ENCODE measurements around the gene PTBP3. TPM values are rescaled to one million over a fixed set of nuclear protein-coding genes. Genes with fewer than 3 reads are reported as not detected.

PTBP3 gene
- total and polyA plus RNA-seq, 2 of the 4 experiments (the other 2 are of a cell fraction), result 8.6 to 15.6 TPM

DNA sequence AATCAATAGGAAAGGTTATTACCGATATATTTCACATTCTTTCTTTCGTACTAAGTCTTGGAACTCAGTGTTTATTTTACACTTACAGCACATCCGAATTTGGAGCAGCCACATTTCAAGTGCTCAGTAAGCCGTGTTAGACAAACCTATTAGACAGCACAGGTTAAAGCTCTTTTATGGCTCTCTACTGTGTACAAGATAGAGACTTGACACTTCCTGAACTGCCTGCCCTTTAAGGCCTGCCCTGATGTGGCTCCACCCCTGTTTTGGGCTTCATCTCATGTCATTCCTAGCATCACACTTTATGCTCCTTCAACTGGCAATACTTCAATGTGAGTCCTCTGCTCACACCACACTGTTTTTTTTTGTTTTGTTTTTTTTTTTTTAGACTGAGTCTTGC lies 134.8 kb downstream of the PTBP3 start:
- no peak overlapping the region for H3K27ac ChIP-seq (ENCODE audit: insufficient read depth, low read length)
- H2AFZ ChIP-seq (replicated peaks; ENCODE audit: low read length, poor library complexity), result no peak overlapping the region
- H4K8ac ChIP-seq (ENCODE audit: low read depth in 2 of 2, low read length in 2 of 2), result no peak overlapping the region
- no peak overlapping the region for H4K91ac ChIP-seq (ENCODE audit: insufficient read depth, low read depth, low read length)
- ChIA-PET CTCF (no interaction called here), POLR2A (ENCODE audit: unreplicated experiment) (no interaction called here)
- TF ChIP-seq MXI1 (IDR thresholded peaks at IDR 0.05; ENCODE audit: borderline replicate concordance, low read depth, low read length) (no peak), ELK1 (IDR thresholded peaks at IDR 0.05; ENCODE audit: borderline replicate concordance, low read depth, low read length) (no peak), BHLHE40 (IDR thresholded peaks at IDR 0.05; ENCODE audit: low read depth, low read length) (no peak), NFE2L2 (IDR thresholded peaks at IDR 0.05; ENCODE audit: low read depth, low read length) (no peak), FOS (IDR thresholded peaks at IDR 0.05; ENCODE audit: low read depth, low read length) (no peak), CTCF (conservative IDR thresholded peaks at IDR 0.05; ENCODE audit: low read depth, low read length) (no peak), CEBPB (IDR thresholded peaks at IDR 0.05; ENCODE audit: low read depth, low read length) (no peak), POLR2A (IDR thresholded peaks at IDR 0.05; ENCODE audit: low read depth, low read length) (no peak), RFX5 (IDR thresholded peaks at IDR 0.05; ENCODE audit: low read depth, low read length) (no peak), MAFK (IDR thresholded peaks at IDR 0.05; ENCODE audit: low read depth, low read length) (no peak), SMC3 (IDR thresholded peaks at IDR 0.05; ENCODE audit: low read depth, low read length) (no peak), RAD21 (IDR thresholded peaks at IDR 0.05; ENCODE audit: low read length) (no peak), MAZ (IDR thresholded peaks at IDR 0.05; ENCODE audit: borderline replicate concordance, low read depth, low read length) (no peak), CHD1 (IDR thresholded peaks at IDR 0.05; ENCODE audit: low read depth, low read length) (no peak)
- TF ChIP-seq, protein P1, sequence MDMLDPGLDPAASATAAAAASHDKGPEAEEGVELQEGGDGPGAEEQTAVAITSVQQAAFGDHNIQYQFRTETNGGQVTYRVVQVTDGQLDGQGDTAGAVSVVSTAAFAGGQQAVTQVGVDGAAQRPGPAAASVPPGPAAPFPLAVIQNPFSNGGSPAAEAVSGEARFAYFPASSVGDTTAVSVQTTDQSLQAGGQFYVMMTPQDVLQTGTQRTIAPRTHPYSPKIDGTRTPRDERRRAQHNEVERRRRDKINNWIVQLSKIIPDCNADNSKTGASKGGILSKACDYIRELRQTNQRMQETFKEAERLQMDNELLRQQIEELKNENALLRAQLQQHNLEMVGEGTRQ (IDR thresholded peaks at IDR 0.05; ENCODE audit: low read depth, low read length), result no peak
- in situ Hi-C loops (cut with MboI; ENCODE audit: low sequenced_read_pairs), result no loop called here
- H3K4ac ChIP-seq (ENCODE audit: low read depth, low read length), result no peak overlapping the region
- no peaks in the 10 kb centered on the region for H4K20me1 ChIP-seq (ENCODE audit: insufficient read depth, low read length)
- BruUV-seq (replicated peaks), result no TSS peak
- H2AK5ac ChIP-seq (ENCODE audit: low read depth, low read length), result peak overlapping the region; percentile 66; the same call in 1 of the 2 replicates
- H3K4me3 ChIP-seq (ENCODE audit: insufficient read depth, low read depth, low read length), result no peak overlapping the region
- ATAC-seq (ENCODE audit: low read depth), result no peak
- no peaks in the 10 kb centered on the region; the same call in 1 of the 2 replicates for H3K9me1 ChIP-seq (ENCODE audit: insufficient read depth, low read length)
- H3K14ac ChIP-seq (replicated peaks; ENCODE audit: low read depth, low read length), result no peak overlapping the region
- H4K5ac ChIP-seq (ENCODE audit: low read depth, low read length), result no peak overlapping the region
- H2BK5ac ChIP-seq (ENCODE audit: low read depth, low read length, poor library complexity, severe bottlenecking), result no peak overlapping the region
- H3K9me3 ChIP-seq (ENCODE audit: control insufficient read depth, insufficient read depth, low read length), result no peaks in the 10 kb centered on the region
- no peak overlapping the region for H2BK120ac ChIP-seq (ENCODE audit: low read depth, low read length)
- H3K9ac ChIP-seq (ENCODE audit: low read depth, low read length), result no peak overlapping the region
- no peak overlapping the region for H2AK9ac ChIP-seq (replicated peaks; ENCODE audit: low read depth, low read length, poor library complexity)
- intact Hi-C loops (cut with micrococcal nuclease), result no loop called here
- no peak for DNase-seq
- peaks cover 6% of the 10 kb centered on the region for H3K4me1 ChIP-seq (ENCODE audit: control insufficient read depth, insufficient read depth, low read length)
- no peak overlapping the region for H3K56ac ChIP-seq (ENCODE audit: extremely low read depth, insufficient read depth, low read length)
- H2BK20ac ChIP-seq (ENCODE audit: low read depth, low read length), result no peak overlapping the region
- no CpG with 5 or more reads among the region's 4 CpGs for WGBS, 2 experiments (ENCODE audit: extremely low coverage in 2 of 2, insufficient read length in 1 of 2)
- H3K4me2 ChIP-seq (ENCODE audit: low read depth, low read length), result no peak overlapping the region
- H3K23ac ChIP-seq (ENCODE audit: low read depth, low read length), result no peak overlapping the region
- no peak overlapping the region for H3K18ac ChIP-seq (ENCODE audit: low read depth, low read length)
- H2BK15ac ChIP-seq (ENCODE audit: low read depth, low read length), result no peak overlapping the region
- dilution Hi-C loops (cut with HindIII; ENCODE audit: low sequenced_read_pairs, unreplicated experiment), result no loop called here
- no peaks in the 10 kb centered on the region; the same call in 1 of the 2 replicates for H3K36me3 ChIP-seq (ENCODE audit: control insufficient read depth, insufficient read depth, low read length)
- H3K79me1 ChIP-seq (ENCODE audit: low read depth in 1 of 2, low read length in 2 of 2), result 0 out of 4 replicates have a peak, but pooled peaks cover 0 to 4% of the 10 kb centered on the region in 2 experiments
- no peaks in the 10 kb centered on the region for H3K27me3 ChIP-seq (ENCODE audit: control insufficient read depth, insufficient read depth, low read length)

Data from IMR-90 (cell line).